ENCODE measurements around the gene BAIAP2L2. TPM values are rescaled to one million over a fixed set of nuclear protein-coding genes. Genes with fewer than 3 reads are reported as not detected.
"Not testable (repeated sequence)": the region's sequence is repeated elsewhere in the genome, so short reads cannot be mapped to it uniquely, and the experiment has no call there.

The BAIAP2L2 gene
- total and polyA plus RNA-seq, 2 donors (not counting 3 experiments of a cell fraction or from before 2014, with no cell fraction given): 0.20 to 0.35 TPM

- intact Hi-C loops (cut with micrococcal nuclease); H2AFZ ChIP-seq (ENCODE audit: low read depth, low read length); H3K4me2 ChIP-seq (ENCODE audit: insufficient read depth, low read length); H3K27ac ChIP-seq (ENCODE audit: insufficient read depth, low read depth, low read length); BruUV-seq (replicated peaks); CTCF ChIA-PET; H3K79me2 ChIP-seq (ENCODE audit: control insufficient read depth, insufficient read depth, low read length); H3K9ac ChIP-seq (replicated peaks; ENCODE audit: extremely low read depth, insufficient read depth, low read length); H3K4me1 ChIP-seq (ENCODE audit: control insufficient read depth, extremely low read depth, insufficient read depth, low read length); DNase-seq (ENCODE audit: low read depth, low spot score); FAIRE-seq; H3K4me3 ChIP-seq (replicated peaks in 1 of 3; ENCODE audit: insufficient read depth in 1 of 3, low read depth in 1 of 3, low read length in 3 of 3); POLR2A ChIA-PET; H3K9me1 ChIP-seq (replicated peaks; ENCODE audit: control insufficient read depth, extremely low read depth, insufficient read depth, low read length); H3K9me3 ChIP-seq (replicated peaks; ENCODE audit: control insufficient read depth, insufficient read depth, low read length); H4K20me1 ChIP-seq (replicated peaks; ENCODE audit: control insufficient read depth, extremely low read depth, insufficient read depth, low read length); dilution Hi-C loops (cut with MboI; ENCODE audit: extremely low pct_ligation_motif_present, low sequenced_read_pairs); H3K36me3 ChIP-seq (ENCODE audit: control insufficient read depth in 2 of 2, extremely low read depth in 1 of 2, insufficient read depth in 2 of 2, low read length in 2 of 2): not testable (repeated sequence)
- H3K27me3 ChIP-seq (ENCODE audit: control insufficient read depth in 2 of 2, insufficient read depth in 2 of 2, low read length in 2 of 2): peaks cover 9 to 12% of the 10 kb centered on the region in 2 experiments
These were observed 31.3 kb downstream of the BAIAP2L2 start for GRCh38 chr22:38079208-38079607.

- no peak for FAIRE-seq
- CTCF ChIA-PET: interaction anchor here (0.7 to 1.0 kb wide), 2 partner anchors 19 to 40 kb away, joined by 3 read pairs; no protein-coding TSS in a partner anchor
- dilution Hi-C loops (cut with MboI; ENCODE audit: extremely low pct_ligation_motif_present, low sequenced_read_pairs): no loop called here
- Histone ChIP-seq H4K20me1 (replicated peaks; ENCODE audit: control insufficient read depth, extremely low read depth, insufficient read depth, low read length) (no peaks in the 10 kb centered on the region), H3K27ac (ENCODE audit: insufficient read depth, low read depth, low read length) (no peak overlapping the region), H3K9me3 (replicated peaks; ENCODE audit: control insufficient read depth, insufficient read depth, low read length) (no peaks in the 10 kb centered on the region), H3K27me3 (ENCODE audit: control insufficient read depth in 2 of 2, insufficient read depth in 2 of 2, low read length in 2 of 2) (peaks cover 9 to 11% of the 10 kb centered on the region in 2 experiments), H3K9ac (replicated peaks; ENCODE audit: extremely low read depth, insufficient read depth, low read length) (no peak overlapping the region), H2AFZ (ENCODE audit: low read depth, low read length) (no peak overlapping the region), H3K4me2 (ENCODE audit: insufficient read depth, low read length) (no peak overlapping the region), H3K9me1 (replicated peaks; ENCODE audit: control insufficient read depth, extremely low read depth, insufficient read depth, low read length) (no peaks in the 10 kb centered on the region), H3K36me3 (ENCODE audit: control insufficient read depth in 2 of 2, extremely low read depth in 1 of 2, insufficient read depth in 2 of 2, low read length in 2 of 2) (no peaks in the 10 kb centered on the region), H3K4me1 (ENCODE audit: control insufficient read depth, extremely low read depth, insufficient read depth, low read length) (peaks cover 5% of the 10 kb centered on the region), H3K4me3 (replicated peaks in 1 of 3; ENCODE audit: insufficient read depth in 1 of 3, low read depth in 1 of 3, low read length in 3 of 3) (no peak overlapping the region), H3K79me2 (ENCODE audit: control insufficient read depth, insufficient read depth, low read length) (no peaks in the 10 kb centered on the region)
- intact Hi-C loops (cut with micrococcal nuclease): no loop called here
- no peak for DNase-seq (ENCODE audit: low read depth, low spot score)
- TF ChIP-seq FOS (IDR thresholded peaks at IDR 0.05; ENCODE audit: borderline replicate concordance, insufficient read depth, low read length): no peak
- TF ChIP-seq MYC (IDR thresholded peaks at IDR 0.05; ENCODE audit: low read depth, low read length): no peak
- no peak for TF ChIP-seq GATA2 (IDR thresholded peaks at IDR 0.05; ENCODE audit: insufficient read depth, insufficient read length, low read depth, low read length)
- TF ChIP-seq, protein P1, sequence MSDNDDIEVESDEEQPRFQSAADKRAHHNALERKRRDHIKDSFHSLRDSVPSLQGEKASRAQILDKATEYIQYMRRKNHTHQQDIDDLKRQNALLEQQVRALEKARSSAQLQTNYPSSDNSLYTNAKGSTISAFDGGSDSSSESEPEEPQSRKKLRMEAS (IDR thresholded peaks at IDR 0.05; ENCODE audit: insufficient read depth, insufficient read length): no peak
- TF ChIP-seq JUN (IDR thresholded peaks at IDR 0.05; ENCODE audit: borderline replicate concordance, insufficient read depth, insufficient read length, low read depth): no peak
- TF ChIP-seq EZH2 (IDR thresholded peaks at IDR 0.05; ENCODE audit: borderline replicate concordance, low read depth, low read length, severe bottlenecking): no peak
- TF ChIP-seq POLR2A (IDR thresholded peaks at IDR 0.05; ENCODE audit: low read depth, low read length): no peak
- TF ChIP-seq POLR2AphosphoS5 (IDR thresholded peaks at IDR 0.05; ENCODE audit: insufficient read depth, low read depth, low read length): no peak
- TF ChIP-seq, protein P2, sequence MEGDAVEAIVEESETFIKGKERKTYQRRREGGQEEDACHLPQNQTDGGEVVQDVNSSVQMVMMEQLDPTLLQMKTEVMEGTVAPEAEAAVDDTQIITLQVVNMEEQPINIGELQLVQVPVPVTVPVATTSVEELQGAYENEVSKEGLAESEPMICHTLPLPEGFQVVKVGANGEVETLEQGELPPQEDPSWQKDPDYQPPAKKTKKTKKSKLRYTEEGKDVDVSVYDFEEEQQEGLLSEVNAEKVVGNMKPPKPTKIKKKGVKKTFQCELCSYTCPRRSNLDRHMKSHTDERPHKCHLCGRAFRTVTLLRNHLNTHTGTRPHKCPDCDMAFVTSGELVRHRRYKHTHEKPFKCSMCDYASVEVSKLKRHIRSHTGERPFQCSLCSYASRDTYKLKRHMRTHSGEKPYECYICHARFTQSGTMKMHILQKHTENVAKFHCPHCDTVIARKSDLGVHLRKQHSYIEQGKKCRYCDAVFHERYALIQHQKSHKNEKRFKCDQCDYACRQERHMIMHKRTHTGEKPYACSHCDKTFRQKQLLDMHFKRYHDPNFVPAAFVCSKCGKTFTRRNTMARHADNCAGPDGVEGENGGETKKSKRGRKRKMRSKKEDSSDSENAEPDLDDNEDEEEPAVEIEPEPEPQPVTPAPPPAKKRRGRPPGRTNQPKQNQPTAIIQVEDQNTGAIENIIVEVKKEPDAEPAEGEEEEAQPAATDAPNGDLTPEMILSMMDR (IDR thresholded peaks at IDR 0.05; ENCODE audit: extremely low read depth in 1 of 2, insufficient read depth in 1 of 2, low read depth in 1 of 2, low read length in 2 of 2): no peak
- no TSS peak for BruUV-seq (replicated peaks)
- POLR2A ChIA-PET: no interaction called here
These were observed 32.2 kb downstream of the BAIAP2L2 start for GRCh38 chr22:38078046-38078840.
